CD4-positive, alpha-beta T cell (primary cell): ENCODE results near the gene GADD45A. TPM values are rescaled to one million over a fixed set of nuclear protein-coding genes. Genes with fewer than 3 reads are reported as not detected.

ENCODE experiments used
- ATAC-seq: fragments of 200-7000 bp; cut with Tn5 transposase; one replicate; pipeline ENCODE4 v1.10.0; 2022; ENCODE audit warnings: mild to moderate bottlenecking; ENCODE audit not compliant: poor library complexity
- CTCF ChIA-PET: fragments of 350-600 bp; sonication (Branson Sonifier 250); formaldehyde crosslinking; loops from one replicate; lab custom pipeline; 2021; ENCODE audit warnings: antibody characterized with exemption, inconsistent platforms; lab: Charles Lee
- POLR2A ChIA-PET: fragments of 350-600 bp; sonication (Branson Sonifier 250); formaldehyde crosslinking; loops from one replicate; lab custom pipeline; 2021; ENCODE audit warnings: antibody characterized with exemption, inconsistent platforms; lab: Charles Lee
- DNase-seq, 14 experiments: peaks; one replicate each; pipeline ENCODE4 v3.0.0-alpha.2; 2013 to 2020; ENCODE audit warnings: mixed read lengths in 2 of 14
- H3K27ac ChIP-seq, 2 donors: one replicate each; pipeline versions ENCODE4 v1.5.1 to v1.7.0; 2013; ENCODE audit warnings: low read length in 2 of 2, low read depth in 1 of 2, mild to moderate bottlenecking in 1 of 2
- H3K27me3 ChIP-seq, 2 experiments: 1 replicate in 1 of 2; 2 replicates in 1 of 2; pipeline versions ENCODE4 v1.6.1 to v1.7.0; 2013; ENCODE audit warnings: low read length in 2 of 2, control low read depth in 1 of 2, mild to moderate bottlenecking in 1 of 2, moderate library complexity in 1 of 2; ENCODE audit not compliant: insufficient read depth in 2 of 2, control insufficient read depth in 1 of 2
- H3K36me3 ChIP-seq: one replicate; pipeline ENCODE4 v1.6.1; 2013; ENCODE audit warnings: low read length, control low read depth; ENCODE audit not compliant: insufficient read depth
- H3K4me1 ChIP-seq: one replicate; pipeline ENCODE4 v1.6.1; 2013; ENCODE audit warnings: low read length, control low read depth; ENCODE audit not compliant: insufficient read depth
- H3K4me3 ChIP-seq: one replicate; pipeline ENCODE4 v1.5.1; 2013; ENCODE audit warnings: mild to moderate bottlenecking, low read length, moderate library complexity
- H3K9me3 ChIP-seq, 2 experiments: 1 replicate in 1 of 2; 2 replicates in 1 of 2; pipeline versions ENCODE4 v1.6.1 to v1.7.0; 2013; ENCODE audit warnings: low read length in 2 of 2, mild to moderate bottlenecking in 2 of 2, control low read depth in 1 of 2, moderate library complexity in 1 of 2; ENCODE audit not compliant: control insufficient read depth in 1 of 2, insufficient read depth in 1 of 2
- H3K27ac Mint-ChIP-seq: one replicate; pipeline ENCODE4 v1.8.0; 2020; ENCODE audit warnings: mixed read lengths
- H3K27me3 Mint-ChIP-seq: one replicate; pipeline ENCODE4 v1.8.0; 2021; ENCODE audit warnings: mixed read lengths
- H3K36me3 Mint-ChIP-seq: one replicate; pipeline ENCODE4 v1.8.0; 2021; ENCODE audit warnings: low read depth, mixed read lengths
- H3K4me1 Mint-ChIP-seq: one replicate; pipeline ENCODE4 v1.8.0; 2021; ENCODE audit warnings: low read depth, mixed read lengths
- H3K4me3 Mint-ChIP-seq: one replicate; pipeline ENCODE4 v1.8.0; 2020; ENCODE audit warnings: mild to moderate bottlenecking, mixed read lengths
- H3K9me3 Mint-ChIP-seq: one replicate; pipeline ENCODE4 v1.8.0; 2020; ENCODE audit warnings: mixed read lengths
- intact Hi-C, 2 experiments: fragments of 100-400 bp; cut with DNase I in 1 of 2; cut with micrococcal nuclease in 1 of 2; formaldehyde crosslinking; loops; one replicate each; pipeline versions ENCODE4 v1.15.1 to v1.9.0; 2023 to 2025; cut with DNase I, micrococcal nuclease
- total RNA-seq, 174 experiments: library from RNA in 2 of 174; stranded (reverse) in 2 of 174; gene quantifications; one replicate each; pipeline ENCODE4 v1.2.3 and lab custom pipeline; 2021 to 2026
- TF ChIP-seq, protein P1 (sequence below): fragments of 200-600 bp; IDR thresholded peaks from one replicate; pipeline ENCODE4 v1.8.0; 2022; ENCODE audit warnings: antibody characterized with exemption, mild to moderate bottlenecking

Gene GADD45A
- total RNA-seq, 2 experiments from 2014 or later = 136 to 140 TPM

DNA sequence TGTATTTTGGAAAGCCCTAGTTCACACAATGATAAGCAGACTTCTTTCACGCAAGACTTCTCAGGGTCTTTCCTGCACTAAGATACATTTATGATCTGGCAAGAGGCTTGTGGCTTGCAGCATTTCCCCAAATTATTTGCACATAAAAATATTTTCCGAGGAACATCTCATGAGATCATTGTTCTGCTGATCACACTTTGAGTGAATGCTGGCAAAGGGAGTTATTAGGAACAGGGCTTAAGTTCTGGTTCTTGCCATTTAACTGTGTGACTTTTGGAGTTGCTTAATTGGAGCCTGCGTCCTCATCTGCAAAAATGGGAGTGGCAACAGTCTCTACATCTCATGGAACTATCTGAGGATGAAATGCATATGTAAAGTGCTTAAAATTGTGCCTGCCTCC, 50.2 kb downstream of the GADD45A start:
- H3K4me3 ChIP-seq = no peak overlapping the region
- no peaks in the 10 kb centered on the region for H3K9me3 ChIP-seq
- H3K4me1 ChIP-seq = peaks cover 19% of the 10 kb centered on the region
- H3K27ac ChIP-seq = no peak overlapping the region
- Mint-ChIP-seq H3K36me3 (no peaks in the 10 kb centered on the region), H3K4me1 (peaks cover 27% of the 10 kb centered on the region), H3K4me3 (no peak overlapping the region), H3K9me3 (no peaks in the 10 kb centered on the region), H3K27ac (peak overlapping the region; percentile 86), H3K27me3 (no peaks in the 10 kb centered on the region)
- ChIA-PET POLR2A (interaction anchor here (3.8 kb wide), 1 partner anchor 50 kb away, joined by 18 read pairs; the partner anchor contains the start of gene GADD45A), CTCF (no interaction called here)
- no peaks in the 10 kb centered on the region for H3K36me3 ChIP-seq
- no peaks in the 10 kb centered on the region for H3K27me3 ChIP-seq
- DNase-seq = no peak
- no peak for ATAC-seq
- TF ChIP-seq, protein P1, sequence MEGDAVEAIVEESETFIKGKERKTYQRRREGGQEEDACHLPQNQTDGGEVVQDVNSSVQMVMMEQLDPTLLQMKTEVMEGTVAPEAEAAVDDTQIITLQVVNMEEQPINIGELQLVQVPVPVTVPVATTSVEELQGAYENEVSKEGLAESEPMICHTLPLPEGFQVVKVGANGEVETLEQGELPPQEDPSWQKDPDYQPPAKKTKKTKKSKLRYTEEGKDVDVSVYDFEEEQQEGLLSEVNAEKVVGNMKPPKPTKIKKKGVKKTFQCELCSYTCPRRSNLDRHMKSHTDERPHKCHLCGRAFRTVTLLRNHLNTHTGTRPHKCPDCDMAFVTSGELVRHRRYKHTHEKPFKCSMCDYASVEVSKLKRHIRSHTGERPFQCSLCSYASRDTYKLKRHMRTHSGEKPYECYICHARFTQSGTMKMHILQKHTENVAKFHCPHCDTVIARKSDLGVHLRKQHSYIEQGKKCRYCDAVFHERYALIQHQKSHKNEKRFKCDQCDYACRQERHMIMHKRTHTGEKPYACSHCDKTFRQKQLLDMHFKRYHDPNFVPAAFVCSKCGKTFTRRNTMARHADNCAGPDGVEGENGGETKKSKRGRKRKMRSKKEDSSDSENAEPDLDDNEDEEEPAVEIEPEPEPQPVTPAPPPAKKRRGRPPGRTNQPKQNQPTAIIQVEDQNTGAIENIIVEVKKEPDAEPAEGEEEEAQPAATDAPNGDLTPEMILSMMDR = no peak
- intact Hi-C loops = no loop called here

- intact Hi-C loops = no loop called here
- H3K4me3 ChIP-seq = peak overlapping the region; percentile 27
Measured at GRCh38 chr1:67735806-67736627, 51.0 kb downstream of the GADD45A start.

DNA sequence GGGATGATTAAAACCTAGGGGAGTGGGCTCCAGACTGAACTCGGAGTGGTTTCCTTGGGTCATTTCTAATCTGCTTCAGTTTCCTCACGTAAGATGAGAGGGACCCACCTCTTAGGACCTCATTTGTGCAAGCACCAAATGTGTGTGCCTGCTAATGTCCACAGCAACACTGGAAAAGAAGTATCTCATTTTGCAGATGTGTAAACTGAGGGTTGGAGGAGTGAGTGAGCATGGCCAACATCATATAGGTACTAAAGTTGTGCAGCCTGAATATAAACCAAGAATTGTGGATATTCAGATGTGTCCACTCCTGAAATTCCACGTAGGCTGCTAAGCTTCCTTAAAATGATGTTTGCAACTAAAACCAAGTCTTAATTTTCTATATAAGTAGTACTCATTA, 51.7 kb downstream of the GADD45A start:
- Mint-ChIP-seq H3K4me1 (peaks cover 27% of the 10 kb centered on the region), H3K4me3 (peak overlapping the region; percentile 65), H3K27ac (peak overlapping the region; percentile 86), H3K36me3 (no peaks in the 10 kb centered on the region), H3K9me3 (no peaks in the 10 kb centered on the region), H3K27me3 (no peaks in the 10 kb centered on the region)
- ChIA-PET POLR2A (interaction anchor here (1.0 to 2.6 kb wide), 2 partner anchors 25 to 52 kb away, joined by 3 to 24 read pairs; partner anchors contain the start of gene GADD45A), CTCF (no interaction called here)
- intact Hi-C loops = no loop called here
- TF ChIP-seq, protein P1 = no peak
- Histone ChIP-seq H3K4me1 (peaks cover 19% of the 10 kb centered on the region), H3K9me3 (no peaks in the 10 kb centered on the region), H3K27me3 (no peaks in the 10 kb centered on the region), H3K36me3 (no peaks in the 10 kb centered on the region), H3K4me3 (no peak overlapping the region), H3K27ac (no peak overlapping the region)
- ATAC-seq (no peak), DNase-seq (no peak)

More at GRCh38 chr1:67735806-67736627, 51.0 kb downstream of the GADD45A start:
- Mint-ChIP-seq H3K4me3 (peak overlapping the region; percentile 65), H3K27me3 (no peaks in the 10 kb centered on the region), H3K27ac (peak overlapping the region; percentile 86), H3K4me1 (peaks cover 27% of the 10 kb centered on the region), H3K36me3 (no peaks in the 10 kb centered on the region), H3K9me3 (no peaks in the 10 kb centered on the region)
- Histone ChIP-seq H3K36me3 (no peaks in the 10 kb centered on the region), H3K4me1 (peaks cover 19% of the 10 kb centered on the region), H3K27ac (no peak overlapping the region), H3K9me3 (no peaks in the 10 kb centered on the region), H3K27me3 (no peaks in the 10 kb centered on the region)
- ChIA-PET POLR2A (interaction anchor here (1.0 to 2.6 kb wide), 2 partner anchors 24 to 51 kb away, joined by 3 to 24 read pairs; partner anchors contain the start of gene GADD45A), CTCF (no interaction called here)
- ATAC-seq (peak; percentile 92), DNase-seq (peak in 12 of 14 experiments; percentile 13 to 57 (median 32))
- TF ChIP-seq, protein P1 = no peak
